ENCODE data around the gene WDR90. TPM values are rescaled to one million over a fixed set of nuclear protein-coding genes. Genes with fewer than 3 reads are reported as not detected.

The WDR90 gene
- total and polyA plus RNA-seq, 2 of the 13 experiments (the other 11 are each of a cell fraction or from before 2014, with no cell fraction given) = 14.9 to 28.9 TPM

- peak; percentile 13; the same call in 1 of the 2 replicates for TF ChIP-seq TFE3 (CRISPR knock-in tag; IDR thresholded peaks at IDR 0.05)
- TF ChIP-seq REST (IDR thresholded peaks at IDR 0.05; ENCODE audit: borderline replicate concordance in 1 of 2, low read depth in 1 of 2, low read length in 2 of 2) = no peak
- no peak for TF ChIP-seq MTA1 (CRISPR knock-in tag; IDR thresholded peaks at IDR 0.05; ENCODE audit: borderline replicate concordance)
- TF ChIP-seq, protein P1, sequence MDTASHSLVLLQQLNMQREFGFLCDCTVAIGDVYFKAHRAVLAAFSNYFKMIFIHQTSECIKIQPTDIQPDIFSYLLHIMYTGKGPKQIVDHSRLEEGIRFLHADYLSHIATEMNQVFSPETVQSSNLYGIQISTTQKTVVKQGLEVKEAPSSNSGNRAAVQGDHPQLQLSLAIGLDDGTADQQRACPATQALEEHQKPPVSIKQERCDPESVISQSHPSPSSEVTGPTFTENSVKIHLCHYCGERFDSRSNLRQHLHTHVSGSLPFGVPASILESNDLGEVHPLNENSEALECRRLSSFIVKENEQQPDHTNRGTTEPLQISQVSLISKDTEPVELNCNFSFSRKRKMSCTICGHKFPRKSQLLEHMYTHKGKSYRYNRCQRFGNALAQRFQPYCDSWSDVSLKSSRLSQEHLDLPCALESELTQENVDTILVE (CRISPR knock-in tag; IDR thresholded peaks at IDR 0.05) = no peak
- TF ChIP-seq ZFP36L2 (CRISPR knock-in tag; IDR thresholded peaks at IDR 0.05) = no peak
- 0 out of 2 replicates have a peak, but pooled peaks have one; percentile 26 for TF ChIP-seq ZNF891 (CRISPR knock-in tag; IDR thresholded peaks at IDR 0.05)
- TF ChIP-seq ZNF644 (CRISPR knock-in tag; IDR thresholded peaks at IDR 0.05; ENCODE audit: low read depth) = no peak
- TF ChIP-seq KLF11 (CRISPR knock-in tag; IDR thresholded peaks at IDR 0.05) = no peak
- TF ChIP-seq, protein P2, sequence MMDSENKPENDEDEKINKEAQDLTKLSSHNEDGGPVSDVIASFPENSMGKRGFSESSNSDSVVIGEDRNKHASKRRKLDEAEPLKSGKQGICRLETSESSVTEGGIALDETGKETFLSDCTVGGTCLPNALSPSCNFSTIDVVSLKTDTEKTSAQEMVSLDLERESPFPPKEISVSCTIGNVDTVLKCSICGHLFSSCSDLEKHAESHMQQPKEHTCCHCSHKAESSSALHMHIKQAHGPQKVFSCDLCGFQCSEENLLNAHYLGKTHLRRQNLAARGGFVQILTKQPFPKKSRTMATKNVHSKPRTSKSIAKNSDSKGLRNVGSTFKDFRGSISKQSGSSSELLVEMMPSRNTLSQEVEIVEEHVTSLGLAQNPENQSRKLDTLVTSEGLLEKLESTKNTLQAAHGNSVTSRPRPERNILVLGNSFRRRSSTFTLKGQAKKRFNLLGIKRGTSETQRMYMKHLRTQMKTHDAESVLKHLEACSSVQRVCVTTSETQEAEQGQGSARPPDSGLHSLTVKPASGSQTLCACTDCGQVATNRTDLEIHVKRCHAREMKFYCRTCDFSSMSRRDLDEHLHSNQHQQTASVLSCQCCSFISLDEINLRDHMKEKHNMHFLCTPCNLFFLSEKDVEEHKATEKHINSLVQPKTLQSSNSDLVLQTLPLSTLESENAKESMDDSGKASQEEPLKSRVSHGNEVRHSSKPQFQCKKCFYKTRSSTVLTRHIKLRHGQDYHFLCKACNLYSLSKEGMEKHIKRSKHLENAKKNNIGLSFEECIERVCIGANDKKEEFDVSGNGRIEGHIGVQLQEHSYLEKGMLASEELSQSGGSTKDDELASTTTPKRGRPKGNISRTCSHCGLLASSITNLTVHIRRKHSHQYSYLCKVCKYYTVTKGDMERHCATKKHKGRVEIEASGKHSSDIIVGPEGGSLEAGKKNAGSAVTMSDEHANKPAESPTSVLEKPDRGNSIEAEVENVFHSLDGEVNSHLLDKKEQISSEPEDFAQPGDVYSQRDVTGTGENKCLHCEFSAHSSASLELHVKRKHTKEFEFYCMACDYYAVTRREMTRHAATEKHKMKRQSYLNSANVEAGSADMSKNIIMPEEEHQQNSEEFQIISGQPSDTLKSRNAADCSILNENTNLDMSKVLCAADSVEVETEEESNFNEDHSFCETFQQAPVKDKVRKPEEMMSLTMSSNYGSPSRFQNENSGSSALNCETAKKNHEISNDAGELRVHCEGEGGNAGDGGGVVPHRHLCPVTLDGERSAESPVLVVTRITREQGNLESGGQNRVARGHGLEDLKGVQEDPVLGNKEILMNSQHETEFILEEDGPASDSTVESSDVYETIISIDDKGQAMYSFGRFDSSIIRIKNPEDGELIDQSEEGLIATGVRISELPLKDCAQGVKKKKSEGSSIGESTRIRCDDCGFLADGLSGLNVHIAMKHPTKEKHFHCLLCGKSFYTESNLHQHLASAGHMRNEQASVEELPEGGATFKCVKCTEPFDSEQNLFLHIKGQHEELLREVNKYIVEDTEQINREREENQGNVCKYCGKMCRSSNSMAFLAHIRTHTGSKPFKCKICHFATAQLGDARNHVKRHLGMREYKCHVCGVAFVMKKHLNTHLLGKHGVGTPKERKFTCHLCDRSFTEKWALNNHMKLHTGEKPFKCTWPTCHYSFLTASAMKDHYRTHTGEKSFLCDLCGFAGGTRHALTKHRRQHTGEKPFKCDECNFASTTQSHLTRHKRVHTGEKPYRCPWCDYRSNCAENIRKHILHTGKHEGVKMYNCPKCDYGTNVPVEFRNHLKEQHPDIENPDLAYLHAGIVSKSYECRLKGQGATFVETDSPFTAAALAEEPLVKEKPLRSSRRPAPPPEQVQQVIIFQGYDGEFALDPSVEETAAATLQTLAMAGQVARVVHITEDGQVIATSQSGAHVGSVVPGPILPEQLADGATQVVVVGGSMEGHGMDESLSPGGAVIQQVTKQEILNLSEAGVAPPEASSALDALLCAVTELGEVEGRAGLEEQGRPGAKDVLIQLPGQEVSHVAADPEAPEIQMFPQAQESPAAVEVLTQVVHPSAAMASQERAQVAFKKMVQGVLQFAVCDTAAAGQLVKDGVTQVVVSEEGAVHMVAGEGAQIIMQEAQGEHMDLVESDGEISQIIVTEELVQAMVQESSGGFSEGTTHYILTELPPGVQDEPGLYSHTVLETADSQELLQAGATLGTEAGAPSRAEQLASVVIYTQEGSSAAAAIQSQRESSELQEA (CRISPR knock-in tag; IDR thresholded peaks at IDR 0.05; ENCODE audit: not compliant biosample characterization) = peak; percentile 40
- TF ChIP-seq XBP1 (CRISPR knock-in tag; IDR thresholded peaks at IDR 0.05) = no peak
- TF ChIP-seq PRPF4 (IDR thresholded peaks at IDR 0.05; ENCODE audit: low read depth, low read length, poor library complexity, severe bottlenecking) = no peak
- TF ChIP-seq NFIB (CRISPR knock-in tag; IDR thresholded peaks at IDR 0.05; ENCODE audit: borderline replicate concordance) = no peak
- TF ChIP-seq ZNF350 (CRISPR knock-in tag; IDR thresholded peaks at IDR 0.05; ENCODE audit: borderline replicate concordance, low read depth) = no peak
Observed at GRCh38 chr16:637081-638018, 11.8 kb upstream of the WDR90 start (continued).
